GM21576 (cell line): ENCODE measurements around the gene SLC25A24.

Experiments used
- ATAC-seq: cut with Tn5 transposase; IDR thresholded peaks from one replicate; pipeline ENCODE4 v1.9.1; 2021; ENCODE audit warnings: mild to moderate bottlenecking, moderate library complexity; ENCODE audit not compliant: unreplicated experiment

SLC25A24 gene

GRCh38 chr1:108108119-108108518, 92.0 kb downstream of the SLC25A24 start:
- ATAC-seq = no peak

GRCh38 chr1:108107658-108108057, 92.5 kb downstream of the SLC25A24 start:
- ATAC-seq = no peak

DNA sequence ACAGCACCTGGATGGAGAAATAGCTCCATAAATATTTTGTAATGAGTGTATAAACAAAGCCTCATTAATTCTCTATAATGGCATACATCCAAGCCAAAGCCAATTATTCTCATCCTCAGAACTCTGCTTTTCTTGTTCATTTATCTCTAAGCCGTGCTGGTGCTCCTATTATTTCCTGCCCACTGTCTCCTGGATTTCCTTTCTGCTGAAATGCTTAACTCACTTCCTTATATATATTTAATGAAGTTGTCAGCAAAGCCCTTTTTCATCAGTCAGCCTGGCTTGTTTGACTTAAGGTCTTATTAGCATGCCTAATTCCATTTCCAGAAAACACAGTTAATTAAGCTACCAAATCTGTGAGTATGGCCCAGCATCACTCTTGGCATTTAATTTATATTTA, 93.4 kb downstream of the SLC25A24 start:
- ATAC-seq = no peak

- ATAC-seq = no peak
Observed at GRCh38 chr1:108100148-108100547, 100.0 kb downstream of the SLC25A24 start.

DNA sequence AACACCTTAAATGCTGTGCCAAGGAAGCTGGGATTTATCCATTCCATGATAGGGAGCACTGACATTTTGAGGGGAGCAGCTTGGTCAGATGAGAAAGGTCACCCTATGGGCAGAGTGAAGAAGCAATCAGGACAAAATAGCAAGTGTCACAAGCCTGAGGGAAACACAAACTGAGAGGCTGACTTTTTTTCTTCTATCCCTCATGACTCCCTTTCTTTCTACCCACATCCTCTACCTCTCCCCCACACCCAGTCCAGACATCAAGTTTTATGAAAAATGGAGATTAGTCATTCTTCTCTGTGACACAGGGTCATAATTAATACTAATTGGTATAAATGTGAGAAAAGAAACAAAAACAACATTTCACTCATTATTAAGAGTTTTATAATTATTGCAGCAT, 103.1 kb downstream of the SLC25A24 start:
- ATAC-seq = no peak

DNA sequence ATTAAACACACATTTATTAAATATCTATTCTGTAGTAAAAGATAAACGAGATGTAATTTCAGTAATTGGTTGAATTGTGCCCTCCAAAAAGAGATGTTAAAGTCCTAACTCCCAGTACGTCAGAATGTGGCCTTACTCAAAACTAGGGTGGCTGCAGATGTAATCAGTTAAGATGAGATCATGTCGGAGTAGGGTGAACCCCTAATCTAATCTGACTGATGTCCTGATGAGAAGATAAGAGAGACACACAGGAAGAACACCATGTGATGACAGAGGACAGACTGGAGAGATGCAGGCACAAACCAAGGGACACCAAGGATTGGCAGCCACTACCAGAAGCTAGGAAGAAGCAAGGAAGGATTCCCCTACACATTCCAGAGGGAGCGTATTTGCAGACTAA, 104.1 kb downstream of the SLC25A24 start:
- no peak for ATAC-seq

DNA sequence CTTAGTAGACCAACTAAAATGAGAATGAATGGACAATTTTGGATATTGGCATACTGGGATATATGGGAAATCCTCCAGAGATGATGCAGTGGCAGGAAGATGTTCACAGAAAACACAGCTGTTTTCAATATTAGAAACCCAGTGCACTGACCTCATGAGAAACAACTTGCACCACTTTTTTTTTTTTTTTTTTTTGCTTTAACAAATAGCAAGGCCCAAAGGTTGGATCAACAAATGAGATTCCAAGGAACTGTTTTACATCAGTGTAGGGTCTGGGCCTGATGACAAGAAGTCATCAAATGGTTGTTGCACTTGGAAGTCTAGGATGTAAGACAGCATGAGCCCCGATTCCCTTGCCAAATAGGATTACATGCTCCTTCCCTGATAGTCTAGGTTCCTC, 110.7 kb downstream of the SLC25A24 start:
- ATAC-seq = no peak

GRCh38 chr1:108085628-108086027, 114.5 kb downstream of the SLC25A24 start:
- no peak for ATAC-seq

DNA sequence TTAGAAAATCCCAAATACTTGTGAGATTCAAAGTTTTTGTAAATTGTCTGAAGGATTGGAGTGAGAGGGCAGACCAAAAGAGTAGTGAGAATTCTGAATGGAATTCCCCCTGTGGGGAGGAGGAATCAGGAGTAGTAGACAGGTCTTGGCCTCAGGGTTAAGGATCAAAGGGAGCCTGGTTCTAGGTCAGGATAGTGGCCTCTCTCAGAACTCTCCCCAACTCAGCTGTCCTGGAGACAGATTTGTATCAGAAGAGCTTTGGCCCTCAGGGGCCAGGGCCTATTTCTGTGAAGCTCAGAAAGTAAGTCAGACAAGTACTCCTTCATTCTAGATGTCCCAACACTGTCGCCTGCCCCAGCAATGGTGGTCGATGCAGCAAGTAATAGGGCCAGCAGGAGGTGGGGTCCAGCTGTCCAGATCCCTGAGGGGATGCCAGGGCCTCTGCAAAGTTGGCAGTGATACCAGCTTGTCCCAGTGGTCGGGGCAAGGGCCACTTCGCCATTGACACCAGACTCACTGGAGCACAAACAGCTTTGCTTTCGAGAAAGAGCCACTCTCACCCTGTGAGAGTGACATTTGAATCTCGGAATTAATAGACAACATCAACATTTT, 115.2 kb downstream of the SLC25A24 start:
- ATAC-seq = no peak
